ENCODE measurements around the gene PLXNA2.

The PLXNA2 gene

DNA sequence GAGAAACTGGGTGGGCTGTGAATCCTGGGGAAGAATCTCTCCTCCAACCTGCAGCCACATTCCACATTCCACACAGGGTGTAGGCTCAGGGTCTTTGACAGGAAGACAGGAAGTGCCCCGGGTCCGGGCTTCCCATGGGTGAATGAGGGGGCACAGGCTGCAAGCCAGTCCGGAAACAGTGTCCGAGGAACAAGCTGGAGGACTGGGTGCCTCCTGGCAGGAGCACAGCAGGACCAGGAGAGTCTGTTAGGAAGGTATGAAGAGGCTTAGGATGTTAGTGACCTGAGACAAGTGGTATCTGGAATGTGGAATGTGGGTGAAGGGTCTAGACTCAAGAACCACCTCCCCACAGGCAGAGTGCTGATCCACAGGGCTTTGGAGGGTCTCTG lies 212.3 kb downstream of the PLXNA2 start:
- in situ Hi-C loops (cut with HindIII; ENCODE audit: low sequenced_read_pairs): no loop called here

DNA sequence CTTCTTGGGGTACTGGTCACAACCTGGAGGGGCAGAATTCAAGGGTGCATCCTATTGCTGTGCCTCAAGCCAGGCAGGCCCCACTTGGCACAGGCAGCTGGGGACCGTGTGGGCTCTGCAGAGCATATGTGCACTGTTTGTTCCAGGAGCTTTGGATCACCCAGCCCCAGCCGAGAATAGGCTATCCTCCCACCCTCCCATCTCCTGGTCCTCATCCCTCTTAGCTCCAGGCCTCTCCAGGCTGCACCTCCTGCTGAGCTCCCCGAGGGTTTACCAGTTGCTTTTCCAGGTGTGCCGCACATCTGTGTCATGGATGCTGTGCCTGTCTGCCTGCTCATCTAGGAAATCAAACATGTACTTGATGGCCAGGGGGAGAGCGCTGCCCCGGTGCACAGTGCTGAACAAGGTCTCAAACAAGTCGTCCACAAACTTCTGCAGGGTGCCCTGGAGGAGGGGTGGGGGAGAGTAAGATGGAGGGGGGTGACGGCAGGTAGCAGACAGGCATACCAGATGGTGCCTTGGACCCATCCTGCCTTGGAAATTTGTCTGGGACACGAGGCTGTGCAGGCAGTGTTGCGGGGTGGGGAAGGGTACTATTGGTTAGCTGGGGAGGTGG lies 212.8 kb downstream of the PLXNA2 start:
- in situ Hi-C loops (cut with HindIII; ENCODE audit: low sequenced_read_pairs): no loop called here

DNA sequence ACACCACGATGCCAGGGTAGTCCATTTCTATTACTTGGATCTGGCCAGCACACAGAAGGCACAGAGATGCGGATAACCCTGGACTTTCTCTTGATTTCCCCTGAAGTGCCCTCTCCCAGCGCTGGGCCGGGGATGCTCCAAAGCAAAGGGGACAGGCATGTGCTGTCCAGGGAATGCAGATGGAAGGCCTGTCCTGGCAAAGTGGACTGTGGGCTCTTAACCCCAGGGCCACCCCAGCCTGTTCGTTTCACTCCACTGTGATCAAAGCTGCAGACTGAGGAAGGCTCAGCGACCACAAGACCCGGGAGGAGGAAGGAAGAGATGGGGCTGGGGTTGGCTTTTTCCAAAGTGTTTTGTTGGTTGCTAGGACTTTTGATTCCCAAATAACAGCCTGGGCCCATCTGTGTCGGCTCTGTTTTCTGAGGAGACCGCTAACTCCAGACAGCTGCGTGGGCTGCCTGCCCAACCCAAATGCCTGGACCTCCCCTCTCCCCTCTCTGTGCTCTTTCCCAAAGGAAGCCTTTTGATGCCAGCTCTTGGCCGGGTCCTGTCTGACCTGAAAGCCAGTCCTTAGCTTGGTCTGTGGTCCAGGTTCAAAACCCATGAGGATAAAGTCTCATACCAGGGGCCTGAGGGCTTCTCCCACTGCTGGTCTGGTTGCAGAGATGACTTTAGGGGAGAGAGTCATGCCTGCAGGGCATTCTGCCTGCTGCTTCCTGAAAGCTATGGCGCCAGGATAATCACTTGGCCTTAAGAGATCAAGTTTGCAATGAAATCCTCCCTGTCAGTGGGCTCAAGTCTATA lies 213.7 kb downstream of the PLXNA2 start:
- in situ Hi-C loops (cut with HindIII; ENCODE audit: low sequenced_read_pairs): no loop called here

DNA sequence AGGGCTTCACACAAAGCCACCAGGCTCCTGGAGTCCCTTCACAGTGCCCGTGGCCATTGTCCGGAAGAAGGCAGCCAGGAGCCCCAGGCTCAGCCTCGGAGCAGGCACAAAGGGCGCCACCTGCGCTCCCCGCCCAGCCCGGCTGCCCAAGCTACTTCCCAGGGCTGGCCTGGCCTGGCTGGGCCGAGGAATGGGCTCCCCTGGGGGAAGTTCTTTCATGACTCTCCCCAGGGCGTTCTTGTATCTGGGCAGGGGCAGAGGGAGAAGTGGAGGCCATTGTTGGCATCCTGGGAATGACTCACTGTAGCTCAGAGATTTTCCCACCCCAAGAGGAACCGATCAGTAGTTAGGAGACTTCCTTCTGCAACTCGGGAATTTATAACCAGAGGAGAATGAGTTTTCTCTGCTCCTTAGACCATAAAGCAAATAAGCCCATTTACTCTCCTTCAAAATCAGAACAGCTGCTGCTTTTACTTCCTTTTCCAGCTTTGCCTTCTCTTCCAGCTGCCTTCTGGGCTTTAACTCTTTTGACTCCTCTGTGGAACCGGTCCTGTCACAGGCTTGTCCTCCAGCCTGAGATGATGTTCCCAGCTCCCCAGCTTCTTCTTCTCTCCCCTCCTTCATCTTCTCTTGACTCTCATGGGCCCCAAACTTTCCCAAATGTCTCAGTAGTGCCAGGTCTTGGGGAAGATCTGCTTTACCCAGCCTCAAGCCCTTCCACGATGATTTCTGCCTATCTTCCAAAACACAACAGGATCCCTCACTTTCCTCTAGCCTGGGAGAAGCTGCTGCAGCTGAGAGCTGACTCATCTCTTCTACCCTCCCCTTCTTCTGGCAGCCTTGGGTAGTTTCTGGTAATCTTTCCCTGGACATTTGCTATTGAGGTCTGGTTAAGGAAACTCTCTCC lies 214.6 kb downstream of the PLXNA2 start:
- in situ Hi-C loops (cut with HindIII; ENCODE audit: low sequenced_read_pairs): no loop called here

DNA sequence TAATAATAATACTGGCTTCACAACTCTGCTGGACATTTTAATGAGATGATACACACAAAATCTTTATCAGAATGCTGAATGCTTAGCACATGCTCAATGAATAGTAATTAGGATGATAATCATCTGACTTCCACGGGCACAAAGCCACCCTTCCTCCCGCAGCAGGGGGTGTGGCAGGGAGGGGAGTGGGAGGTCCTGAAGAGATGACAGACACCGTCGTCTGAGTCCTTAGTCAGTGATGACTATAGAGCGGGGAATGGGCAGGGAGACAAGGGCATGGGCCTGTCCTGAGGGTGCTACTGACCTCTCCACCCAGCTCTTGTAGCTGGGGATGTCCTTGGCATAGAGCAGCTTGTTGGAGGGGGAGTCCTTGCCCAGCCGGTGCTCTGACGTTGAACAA lies 215.7 kb downstream of the PLXNA2 start:
- in situ Hi-C loops (cut with HindIII; ENCODE audit: low sequenced_read_pairs): no loop called here

DNA sequence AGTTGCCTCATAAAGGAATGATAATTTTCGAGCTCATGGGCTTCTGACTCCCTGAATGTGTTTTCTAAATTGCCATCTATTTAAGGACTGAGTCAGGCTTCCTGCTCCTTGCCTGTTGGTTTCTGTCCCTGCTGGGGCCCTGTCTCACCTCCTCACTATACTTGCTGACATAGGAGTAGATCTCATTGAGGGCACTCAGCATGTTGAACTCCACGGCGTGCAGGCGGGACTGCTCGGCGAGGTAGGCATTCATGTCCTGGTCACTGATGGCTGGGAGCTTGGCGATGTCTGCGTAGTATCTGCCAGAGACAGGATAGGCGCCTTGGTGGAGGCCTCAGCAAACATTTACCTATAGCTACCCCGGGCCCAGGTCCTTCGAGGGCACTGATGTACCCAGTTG lies 216.3 kb downstream of the PLXNA2 start:
- in situ Hi-C loops (cut with HindIII; ENCODE audit: low sequenced_read_pairs): no loop called here

DNA sequence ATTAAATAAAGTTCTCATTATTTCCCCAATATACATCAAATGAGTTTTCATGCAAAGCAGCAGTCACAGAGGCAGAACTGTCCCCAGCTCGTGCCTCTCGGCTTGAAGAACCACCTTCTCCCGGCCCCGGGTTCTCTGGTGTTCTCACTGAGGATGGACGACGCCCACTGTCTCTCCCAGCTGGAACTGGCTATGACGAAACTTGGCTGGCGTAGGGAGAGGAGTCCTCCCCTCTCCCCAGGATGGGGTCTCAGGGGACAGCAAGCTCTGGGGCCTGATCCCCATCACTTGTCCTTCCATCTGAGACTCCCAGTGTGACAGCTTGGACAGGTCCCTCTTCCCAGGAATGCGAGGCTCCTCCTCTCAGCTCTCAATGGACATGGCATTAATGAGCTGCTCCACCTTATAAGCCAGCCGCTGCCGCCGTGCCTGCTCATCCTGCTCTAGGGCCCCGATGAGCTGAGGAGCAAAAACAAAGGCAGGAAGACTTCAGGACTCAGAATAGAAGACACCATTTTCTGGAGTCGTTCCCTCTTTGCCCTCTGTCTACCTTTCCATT lies 217.2 kb downstream of the PLXNA2 start:
- in situ Hi-C loops (cut with HindIII; ENCODE audit: low sequenced_read_pairs): no loop called here

DNA sequence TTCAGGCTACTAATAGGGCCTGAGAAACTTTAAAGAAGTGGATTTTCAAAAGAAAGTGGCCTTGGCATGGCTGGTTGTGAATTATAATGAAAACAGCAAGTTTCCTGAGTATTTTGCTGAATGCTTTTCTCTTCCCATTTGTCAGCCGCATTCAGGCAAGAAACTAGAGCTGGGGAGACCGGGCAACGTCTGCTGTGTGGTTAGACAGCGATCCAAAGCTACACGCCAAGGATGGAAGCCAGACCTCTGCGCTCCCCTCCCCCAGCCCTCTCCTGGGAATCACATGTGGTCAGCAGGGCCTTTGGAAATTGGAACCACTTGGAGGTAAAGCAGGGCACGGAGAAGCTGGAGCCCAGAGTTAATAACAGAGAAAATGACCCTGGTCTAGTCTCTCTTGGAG lies 219.2 kb downstream of the PLXNA2 start:
- in situ Hi-C loops (cut with HindIII; ENCODE audit: low sequenced_read_pairs): no loop called here

DNA sequence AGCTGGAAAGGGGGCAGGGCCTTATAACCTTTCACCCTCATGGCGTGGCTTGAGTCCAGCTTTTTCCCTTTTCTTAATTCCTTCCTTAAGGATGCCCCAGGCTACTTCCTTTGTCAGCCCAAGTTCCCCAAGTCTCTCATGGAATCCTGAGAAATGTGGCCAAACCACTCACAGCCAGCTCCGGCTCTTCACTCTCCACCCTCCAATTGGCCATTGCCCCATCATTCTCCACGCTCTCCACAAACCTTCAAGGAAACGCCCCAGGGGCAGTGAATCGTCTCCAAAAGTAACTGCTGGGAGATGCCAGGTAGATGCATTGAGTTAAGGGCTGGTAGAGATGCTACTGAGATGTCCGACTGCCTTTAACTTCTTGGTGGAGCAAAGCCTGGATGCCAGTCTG lies 219.8 kb downstream of the PLXNA2 start:
- in situ Hi-C loops (cut with HindIII; ENCODE audit: low sequenced_read_pairs): loop anchor here (25.0 kb wide), 1 partner anchor 213 kb away; the partner anchor contains the start of gene PLXNA2

DNA sequence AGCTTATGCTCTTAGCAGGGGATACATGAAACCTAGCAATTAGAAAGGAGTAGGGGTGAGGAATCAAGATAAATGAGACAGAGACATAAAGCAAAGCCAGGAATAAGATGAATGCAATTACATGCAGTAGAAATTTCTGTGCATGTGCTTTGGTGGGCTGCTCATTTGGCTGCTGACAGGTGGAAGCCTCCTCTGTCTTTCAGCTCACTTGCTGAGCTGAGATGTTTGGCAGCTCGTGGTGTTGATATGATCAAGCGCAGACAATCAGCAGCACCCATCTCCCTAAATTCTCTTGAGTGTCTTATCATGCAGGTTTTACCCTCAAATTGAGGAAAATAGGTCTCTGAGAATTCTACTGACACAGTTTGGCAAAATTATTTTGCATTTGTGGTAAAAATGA lies 224.9 kb downstream of the PLXNA2 start:
- in situ Hi-C loops (cut with HindIII; ENCODE audit: low sequenced_read_pairs): loop anchor here (25.0 kb wide), 1 partner anchor 218 kb away; the partner anchor contains the start of gene PLXNA2

DNA sequence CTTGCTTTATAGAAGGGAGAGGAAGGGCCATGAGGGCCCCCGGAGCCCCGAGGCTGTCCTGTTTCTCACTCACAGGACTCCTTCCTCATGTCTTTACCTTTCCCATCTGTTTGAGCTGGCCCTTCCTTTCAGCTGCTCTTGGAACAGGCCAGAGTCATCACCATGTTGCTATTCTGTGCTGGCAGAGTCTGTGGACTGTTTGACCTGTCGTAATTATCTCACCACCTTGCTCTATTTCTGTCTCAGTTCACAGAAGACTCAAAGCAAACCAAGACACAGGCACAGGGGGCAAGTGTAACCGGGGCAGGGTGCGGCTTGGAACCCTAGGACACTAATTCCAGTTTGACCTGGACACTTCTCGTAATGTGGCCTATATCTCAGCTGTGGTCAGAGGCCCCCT lies 228.9 kb downstream of the PLXNA2 start:
- in situ Hi-C loops (cut with HindIII; ENCODE audit: low sequenced_read_pairs): loop anchor here (25.0 kb wide), 1 partner anchor 222 kb away; the partner anchor contains the start of gene PLXNA2

DNA sequence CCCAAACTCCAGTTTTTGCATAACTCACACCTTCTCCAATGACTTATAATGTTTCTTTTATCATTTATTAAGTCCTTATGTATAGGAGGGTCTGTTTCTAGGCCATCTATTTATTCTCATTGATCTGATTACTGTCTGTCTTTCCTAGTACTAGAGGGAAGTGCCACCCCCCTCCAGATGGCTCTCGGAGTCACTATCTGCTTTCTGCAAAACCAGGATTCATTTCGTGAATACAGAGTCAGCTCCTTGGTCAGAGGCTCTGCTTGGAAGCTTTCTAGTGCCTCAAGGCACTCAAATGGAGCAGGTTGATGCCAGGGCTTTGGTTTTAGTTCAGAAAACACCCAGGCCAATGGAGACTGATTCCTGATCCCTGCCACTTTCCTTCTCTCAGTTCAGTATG lies 231.0 kb downstream of the PLXNA2 start:
- in situ Hi-C loops (cut with HindIII; ENCODE audit: low sequenced_read_pairs): loop anchor here (25.0 kb wide), 1 partner anchor 224 kb away; the partner anchor contains the start of gene PLXNA2

DNA sequence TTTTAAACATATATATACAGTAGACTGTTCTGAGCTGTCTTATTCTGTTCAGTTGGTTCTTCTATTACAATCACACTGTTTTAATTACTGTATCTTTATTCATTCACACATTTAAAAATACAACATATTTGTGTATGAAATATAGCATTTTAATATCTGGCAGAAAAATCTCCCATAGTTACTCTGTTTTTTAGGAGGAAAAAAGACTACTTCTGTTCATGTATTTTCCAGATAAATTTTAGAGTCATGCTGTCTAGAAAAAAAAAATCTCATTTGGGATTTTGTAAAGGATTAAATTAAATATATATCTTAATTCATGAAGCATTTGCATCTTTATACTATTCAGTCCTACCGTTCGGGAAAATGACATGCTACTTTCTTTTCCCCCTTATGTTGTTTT lies 231.5 kb downstream of the PLXNA2 start:
- in situ Hi-C loops (cut with HindIII; ENCODE audit: low sequenced_read_pairs): loop anchor here (25.0 kb wide), 1 partner anchor 225 kb away; the partner anchor contains the start of gene PLXNA2

DNA sequence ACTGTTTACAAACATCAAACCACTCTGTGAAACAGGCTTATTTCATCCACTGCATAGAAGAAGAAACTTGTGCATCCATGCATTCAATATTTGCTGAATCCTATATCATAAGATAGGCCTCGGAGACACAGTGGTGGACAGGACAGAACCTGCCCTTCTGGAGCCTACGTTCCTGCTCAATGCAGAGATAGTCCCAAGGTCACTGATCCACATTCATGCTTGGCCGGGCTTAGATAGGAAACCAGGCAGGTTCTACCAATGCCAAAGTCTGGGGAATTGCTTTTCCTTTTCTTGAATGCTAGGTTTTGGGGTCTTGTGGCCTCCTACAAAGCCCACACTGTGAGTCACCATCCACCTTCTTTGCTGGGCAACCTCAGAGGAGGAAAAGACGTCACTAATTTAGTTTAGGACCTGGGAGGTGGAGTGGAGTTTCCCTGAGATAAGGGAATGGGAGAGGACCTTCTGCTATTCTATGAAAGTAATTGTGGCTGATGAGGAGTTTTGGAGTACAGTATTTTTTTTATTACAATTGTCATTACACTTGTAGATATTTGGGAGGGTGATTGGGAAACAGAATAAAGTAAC lies 233.6 kb downstream of the PLXNA2 start:
- in situ Hi-C loops (cut with HindIII; ENCODE audit: low sequenced_read_pairs): loop anchor here (25.0 kb wide), 1 partner anchor 227 kb away; the partner anchor contains the start of gene PLXNA2

DNA sequence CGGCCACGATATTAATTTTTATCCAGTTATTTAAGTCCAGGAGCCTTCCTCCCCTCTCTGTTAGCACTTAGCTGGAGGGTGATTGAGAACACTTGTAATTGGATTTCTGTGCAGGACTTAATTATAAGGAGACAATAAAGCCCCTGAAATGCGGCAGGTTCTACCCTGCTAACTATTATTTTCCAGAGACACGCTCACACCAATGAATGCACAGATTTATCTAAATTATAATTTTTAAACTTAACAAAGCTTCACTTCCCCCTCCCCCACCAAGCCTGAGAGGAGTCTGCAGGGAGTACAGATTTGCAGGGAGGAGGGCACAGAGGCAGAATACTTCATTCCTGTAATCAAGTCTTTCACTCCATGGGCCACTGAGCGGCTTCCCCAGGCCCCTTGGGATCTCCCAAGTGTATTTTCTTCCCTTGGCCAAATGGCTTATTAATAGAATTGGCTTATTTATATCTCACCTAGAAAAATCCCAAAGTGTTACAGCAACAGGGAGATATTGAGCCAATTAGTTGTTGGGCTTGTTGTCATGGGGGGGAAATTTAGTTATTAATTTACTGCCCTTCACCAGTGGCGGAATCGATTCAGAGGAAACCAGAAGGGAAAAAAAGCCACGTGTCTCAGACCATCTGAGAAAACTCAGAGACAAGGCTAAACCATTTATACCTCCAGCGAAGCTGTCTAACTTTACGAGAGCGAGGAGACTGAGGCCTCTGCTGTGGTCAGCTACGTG lies 234.3 kb downstream of the PLXNA2 start:
- in situ Hi-C loops (cut with HindIII; ENCODE audit: low sequenced_read_pairs): loop anchor here (25.0 kb wide), 1 partner anchor 227 kb away; the partner anchor contains the start of gene PLXNA2

DNA sequence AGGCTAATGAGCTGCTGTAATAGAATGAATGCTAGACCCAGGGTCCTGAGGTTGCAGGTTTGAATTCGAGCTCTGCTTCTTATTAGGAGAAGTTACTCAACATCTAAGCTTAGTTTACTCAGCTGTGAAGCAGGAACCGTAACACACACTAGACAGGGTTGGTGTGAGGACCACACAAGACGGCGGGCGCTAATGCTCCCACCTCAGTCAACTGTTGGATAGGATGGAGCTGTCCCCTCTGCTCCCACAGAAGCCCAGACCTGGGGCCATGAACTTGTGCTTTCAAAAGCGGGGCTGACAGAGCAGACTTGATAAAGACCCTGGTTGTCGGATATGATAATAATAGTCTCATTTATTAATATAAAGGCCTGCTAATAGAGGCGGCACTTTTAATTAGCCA lies 234.9 kb downstream of the PLXNA2 start:
- in situ Hi-C loops (cut with HindIII; ENCODE audit: low sequenced_read_pairs): loop anchor here (25.0 kb wide), 1 partner anchor 228 kb away; the partner anchor contains the start of gene PLXNA2

DNA sequence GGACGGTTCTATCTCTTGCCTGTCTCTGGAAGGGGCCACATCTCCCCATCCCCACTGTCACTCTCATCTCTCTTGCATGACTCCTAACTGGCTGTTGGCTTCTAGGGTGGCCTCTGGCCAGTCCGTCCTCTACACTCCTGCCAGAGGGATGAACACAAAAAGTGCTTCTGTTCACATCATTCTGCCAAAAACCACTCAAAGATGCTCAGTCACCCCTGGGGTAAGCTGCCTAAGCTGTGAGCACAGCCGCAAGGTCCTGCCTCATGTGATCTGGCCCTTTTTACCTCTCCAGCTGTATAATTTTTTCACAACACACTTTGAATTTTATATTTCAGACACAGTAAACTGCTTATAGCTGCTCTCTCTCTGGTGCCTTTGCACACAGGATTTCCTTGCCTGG lies 235.7 kb downstream of the PLXNA2 start:
- in situ Hi-C loops (cut with HindIII; ENCODE audit: low sequenced_read_pairs): loop anchor here (25.0 kb wide), 1 partner anchor 229 kb away; the partner anchor contains the start of gene PLXNA2

DNA sequence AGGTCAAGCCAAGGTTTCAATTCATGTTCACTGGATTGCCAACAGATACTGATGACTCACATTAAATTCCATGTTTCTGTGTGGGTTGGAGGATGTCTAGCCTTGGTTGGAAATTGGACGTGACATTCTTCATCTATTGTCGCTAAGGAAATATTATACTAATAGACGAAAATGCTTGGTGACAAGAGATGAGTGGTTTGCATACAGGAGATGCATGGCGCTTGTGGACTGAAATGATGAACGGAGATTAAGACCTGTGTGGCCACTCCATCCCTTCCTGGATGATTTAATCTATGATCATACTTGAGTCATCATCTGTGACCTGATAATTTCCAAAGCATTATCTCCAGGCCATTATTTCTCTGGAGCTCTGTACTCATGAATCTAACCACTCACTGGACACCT lies 236.2 kb downstream of the PLXNA2 start:
- in situ Hi-C loops (cut with HindIII; ENCODE audit: low sequenced_read_pairs): loop anchor here (25.0 kb wide), 1 partner anchor 229 kb away; the partner anchor contains the start of gene PLXNA2

DNA sequence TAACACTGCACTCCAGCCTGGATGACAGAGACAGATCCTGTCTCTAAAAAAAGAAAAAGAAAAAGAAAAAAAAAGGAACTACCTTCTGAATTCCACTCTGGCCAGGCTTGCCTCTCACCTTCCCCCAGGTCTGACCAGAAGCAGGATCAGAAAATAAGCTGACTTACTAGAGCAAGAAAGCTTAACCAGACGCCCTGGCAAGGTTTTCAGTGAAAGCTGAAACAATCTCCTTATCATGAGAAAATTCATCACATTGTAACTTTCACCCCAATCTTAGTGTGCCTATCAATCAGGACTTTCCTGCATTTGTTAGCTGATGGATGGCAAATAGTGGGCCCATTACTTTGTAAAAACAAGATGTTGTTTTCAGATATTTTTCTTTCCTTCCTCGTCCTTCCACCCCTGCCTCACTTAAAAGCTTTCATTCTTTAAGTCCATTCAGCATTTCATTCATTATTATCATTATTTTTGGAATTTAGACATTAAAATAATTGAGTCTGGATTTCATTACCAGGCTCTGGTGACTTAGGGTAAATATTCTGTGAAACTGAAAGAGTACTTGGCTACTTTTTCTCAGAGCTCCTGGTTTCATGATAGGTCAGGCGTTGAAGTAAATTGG lies 236.8 kb downstream of the PLXNA2 start:
- in situ Hi-C loops (cut with HindIII; ENCODE audit: low sequenced_read_pairs): loop anchor here (25.0 kb wide), 1 partner anchor 230 kb away; the partner anchor contains the start of gene PLXNA2
